ENCODE measurements around the gene GALNT18.

Gene GALNT18

DNA sequence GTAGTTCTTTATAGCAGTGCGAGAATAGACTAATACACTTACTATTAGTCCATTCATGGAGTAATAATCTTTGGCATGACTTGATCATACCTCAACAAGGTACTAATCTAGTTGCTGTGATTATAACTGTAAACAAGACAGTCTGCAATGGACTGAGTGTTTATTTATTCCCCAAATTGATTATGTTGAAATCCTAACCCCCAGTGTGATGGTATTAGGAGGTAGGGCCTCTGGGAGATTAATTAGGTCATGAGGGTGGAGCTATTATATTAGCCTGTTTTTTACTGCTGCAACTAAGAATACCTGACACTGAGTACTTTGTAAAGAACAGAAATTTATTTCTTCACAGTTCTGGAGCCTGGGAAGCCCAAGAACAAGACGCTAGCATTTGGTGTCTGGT lies 237.8 kb downstream of the GALNT18 start:
- H3K36me3 ChIP-seq (ENCODE audit: control insufficient read depth in 2 of 2, insufficient read depth in 1 of 2, low read length in 2 of 2) = no peaks in the 10 kb centered on the region
- H3K4me3 ChIP-seq (ENCODE audit: low read depth, low read length) = no peak overlapping the region
- peaks cover 3% of the 10 kb centered on the region; the same call in 1 of the 2 replicates for H3K4me1 ChIP-seq (ENCODE audit: control insufficient read depth, insufficient read depth, low read length)
- ChIA-PET CTCF (no interaction called here), POLR2A (no interaction called here)
- H3K9me3 ChIP-seq (ENCODE audit: control insufficient read depth, insufficient read depth, low read depth, low read length) = no peaks in the 10 kb centered on the region
- H3K27ac ChIP-seq (ENCODE audit: extremely low read depth, low read depth, low read length) = no peak overlapping the region
- no peak for TF ChIP-seq ZNF391 (tag by site-specific recombination; IDR thresholded peaks at IDR 0.05; ENCODE audit: borderline replicate concordance, low read depth)

DNA sequence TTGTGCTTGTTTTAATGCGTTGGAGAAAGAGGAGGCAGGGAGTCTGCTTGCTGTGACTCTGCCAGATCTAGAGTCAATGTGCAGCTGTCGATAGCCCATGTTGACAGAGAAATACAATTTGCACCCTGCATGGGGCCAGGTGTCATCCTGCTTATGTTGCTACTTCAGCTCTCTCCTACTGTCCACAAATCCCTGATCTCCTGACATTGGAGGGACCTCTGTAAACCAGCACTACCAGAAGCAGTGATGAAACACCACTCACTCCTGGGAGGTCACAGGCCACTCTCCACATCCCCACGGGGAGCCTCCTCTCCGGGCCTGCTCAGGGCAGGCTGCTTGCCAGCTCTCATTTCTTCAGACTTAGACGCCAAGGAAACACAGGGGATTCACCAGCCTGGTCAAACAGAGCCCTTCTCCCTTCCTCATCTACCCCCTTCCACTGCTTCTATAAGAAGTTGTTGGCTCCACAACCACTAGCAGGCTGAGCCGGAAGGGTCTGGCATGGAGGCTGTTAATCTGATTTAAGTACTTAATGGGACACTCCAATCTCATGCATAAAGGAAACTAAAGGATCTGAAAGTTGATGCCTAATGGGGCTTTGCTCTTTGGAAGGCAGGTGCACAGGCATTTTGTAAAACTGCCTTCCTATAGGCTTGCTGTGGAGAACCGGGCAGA lies 238.8 kb downstream of the GALNT18 start:
- H3K4me1 ChIP-seq (ENCODE audit: control insufficient read depth, insufficient read depth, low read length) = peaks cover 3% of the 10 kb centered on the region; the same call in 1 of the 2 replicates
- ChIA-PET POLR2A (no interaction called here), CTCF (interaction anchor here (1.1 kb wide), 1 partner anchor 17 kb away, joined by 3 read pairs; no protein-coding TSS in a partner anchor)
- peak; percentile 74 for TF ChIP-seq ZIC2 (tag by site-specific recombination; IDR thresholded peaks at IDR 0.05)
- no peak for TF ChIP-seq ZSCAN30 (tag by site-specific recombination; IDR thresholded peaks at IDR 0.05)
- H3K27ac ChIP-seq (ENCODE audit: extremely low read depth, low read depth, low read length) = no peak overlapping the region
- H3K4me3 ChIP-seq (ENCODE audit: low read depth, low read length) = no peak overlapping the region
- H3K9me3 ChIP-seq (ENCODE audit: control insufficient read depth, insufficient read depth, low read depth, low read length) = no peaks in the 10 kb centered on the region
- H3K36me3 ChIP-seq (ENCODE audit: control insufficient read depth in 2 of 2, insufficient read depth in 1 of 2, low read length in 2 of 2) = no peaks in the 10 kb centered on the region

DNA sequence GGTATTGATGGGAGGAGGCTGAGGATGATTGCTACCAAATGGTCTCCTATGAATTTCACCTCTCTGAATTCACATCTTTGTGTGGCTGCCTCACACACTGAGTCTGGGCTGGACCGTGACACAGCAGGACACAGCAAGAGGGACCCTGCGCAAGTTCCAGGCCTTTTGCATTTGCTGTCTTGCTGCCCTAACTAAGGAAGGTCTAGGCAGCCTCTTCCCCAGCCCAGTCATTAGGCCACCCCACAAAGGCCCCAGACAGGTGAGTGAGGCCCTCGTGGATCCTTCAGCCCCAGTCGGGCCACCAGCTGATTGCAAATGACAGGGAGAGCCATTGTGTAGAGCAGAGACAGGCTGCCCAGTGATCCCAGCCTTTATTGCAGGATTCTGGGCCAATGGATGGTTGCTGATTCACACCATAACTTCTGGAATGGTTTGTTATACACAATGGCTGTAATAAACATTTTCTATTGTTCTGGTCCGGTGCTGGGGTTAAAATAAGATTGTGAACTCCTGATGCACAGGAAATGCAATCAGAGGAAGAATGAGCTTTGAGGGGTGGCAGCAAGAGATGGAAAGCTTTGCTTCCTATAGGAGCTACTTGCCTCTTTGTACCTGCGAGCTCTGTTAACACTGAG lies 240.2 kb downstream of the GALNT18 start:
- CTCF ChIA-PET = no interaction called here
- TF ChIP-seq ZNF664 (tag by site-specific recombination; IDR thresholded peaks at IDR 0.05) (no peak), ZNF768 (tag by site-specific recombination; IDR thresholded peaks at IDR 0.05) (no peak), KLF9 (tag by site-specific recombination; IDR thresholded peaks at IDR 0.05; ENCODE audit: low read depth) (no peak), ZNF274 (IDR thresholded peaks at IDR 0.05; ENCODE audit: low read length) (no peak), ZNF274 (tag by site-specific recombination; IDR thresholded peaks at IDR 0.05; ENCODE audit: borderline replicate concordance) (no peak), ZNF114 (tag by site-specific recombination; IDR thresholded peaks at IDR 0.05) (no peak), ZNF211 (tag by site-specific recombination; IDR thresholded peaks at IDR 0.05; ENCODE audit: low read depth) (no peak), ZNF2 (tag by site-specific recombination; IDR thresholded peaks at IDR 0.05) (no peak), HOXC10 (CRISPR knock-in tag; IDR thresholded peaks at IDR 0.05) (no peak), GFI1B (tag by site-specific recombination; IDR thresholded peaks at IDR 0.05) (no peak), RBAK (tag by site-specific recombination; IDR thresholded peaks at IDR 0.05) (no peak), KLF10 (tag by site-specific recombination; IDR thresholded peaks at IDR 0.05) (no peak), ZNF623 (tag by site-specific recombination; IDR thresholded peaks at IDR 0.05) (no peak), ZNF366 (tag by site-specific recombination; conservative IDR thresholded peaks at IDR 0.05) (no peak), TRIM28 (IDR thresholded peaks at IDR 0.05; ENCODE audit: borderline replicate concordance, low read length) (no peak)
- TF ChIP-seq, protein P1, sequence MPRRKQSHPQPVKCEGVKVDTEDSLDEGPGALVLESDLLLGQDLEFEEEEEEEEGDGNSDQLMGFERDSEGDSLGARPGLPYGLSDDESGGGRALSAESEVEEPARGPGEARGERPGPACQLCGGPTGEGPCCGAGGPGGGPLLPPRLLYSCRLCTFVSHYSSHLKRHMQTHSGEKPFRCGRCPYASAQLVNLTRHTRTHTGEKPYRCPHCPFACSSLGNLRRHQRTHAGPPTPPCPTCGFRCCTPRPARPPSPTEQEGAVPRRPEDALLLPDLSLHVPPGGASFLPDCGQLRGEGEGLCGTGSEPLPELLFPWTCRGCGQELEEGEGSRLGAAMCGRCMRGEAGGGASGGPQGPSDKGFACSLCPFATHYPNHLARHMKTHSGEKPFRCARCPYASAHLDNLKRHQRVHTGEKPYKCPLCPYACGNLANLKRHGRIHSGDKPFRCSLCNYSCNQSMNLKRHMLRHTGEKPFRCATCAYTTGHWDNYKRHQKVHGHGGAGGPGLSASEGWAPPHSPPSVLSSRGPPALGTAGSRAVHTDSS (tag by site-specific recombination; IDR thresholded peaks at IDR 0.05) = no peak
- TF ChIP-seq, protein P2, sequence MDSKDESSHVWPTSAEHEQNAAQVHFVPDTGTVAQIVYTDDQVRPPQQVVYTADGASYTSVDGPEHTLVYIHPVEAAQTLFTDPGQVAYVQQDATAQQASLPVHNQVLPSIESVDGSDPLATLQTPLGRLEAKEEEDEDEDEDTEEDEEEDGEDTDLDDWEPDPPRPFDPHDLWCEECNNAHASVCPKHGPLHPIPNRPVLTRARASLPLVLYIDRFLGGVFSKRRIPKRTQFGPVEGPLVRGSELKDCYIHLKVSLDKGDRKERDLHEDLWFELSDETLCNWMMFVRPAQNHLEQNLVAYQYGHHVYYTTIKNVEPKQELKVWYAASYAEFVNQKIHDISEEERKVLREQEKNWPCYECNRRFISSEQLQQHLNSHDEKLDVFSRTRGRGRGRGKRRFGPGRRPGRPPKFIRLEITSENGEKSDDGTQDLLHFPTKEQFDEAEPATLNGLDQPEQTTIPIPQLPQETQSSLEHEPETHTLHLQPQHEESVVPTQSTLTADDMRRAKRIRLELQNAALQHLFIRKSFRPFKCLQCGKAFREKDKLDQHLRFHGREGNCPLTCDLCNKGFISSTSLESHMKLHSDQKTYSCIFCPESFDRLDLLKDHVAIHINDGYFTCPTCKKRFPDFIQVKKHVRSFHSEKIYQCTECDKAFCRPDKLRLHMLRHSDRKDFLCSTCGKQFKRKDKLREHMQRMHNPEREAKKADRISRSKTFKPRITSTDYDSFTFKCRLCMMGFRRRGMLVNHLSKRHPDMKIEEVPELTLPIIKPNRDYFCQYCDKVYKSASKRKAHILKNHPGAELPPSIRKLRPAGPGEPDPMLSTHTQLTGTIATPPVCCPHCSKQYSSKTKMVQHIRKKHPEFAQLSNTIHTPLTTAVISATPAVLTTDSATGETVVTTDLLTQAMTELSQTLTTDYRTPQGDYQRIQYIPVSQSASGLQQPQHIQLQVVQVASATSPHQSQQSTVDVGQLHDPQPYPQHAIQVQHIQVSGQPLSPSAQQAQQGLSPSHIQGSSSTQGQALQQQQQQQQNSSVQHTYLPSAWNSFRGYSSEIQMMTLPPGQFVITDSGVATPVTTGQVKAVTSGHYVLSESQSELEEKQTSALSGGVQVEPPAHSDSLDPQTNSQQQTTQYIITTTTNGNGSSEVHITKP (tag by site-specific recombination; IDR thresholded peaks at IDR 0.05) = no peak
- TF ChIP-seq, protein P3, sequence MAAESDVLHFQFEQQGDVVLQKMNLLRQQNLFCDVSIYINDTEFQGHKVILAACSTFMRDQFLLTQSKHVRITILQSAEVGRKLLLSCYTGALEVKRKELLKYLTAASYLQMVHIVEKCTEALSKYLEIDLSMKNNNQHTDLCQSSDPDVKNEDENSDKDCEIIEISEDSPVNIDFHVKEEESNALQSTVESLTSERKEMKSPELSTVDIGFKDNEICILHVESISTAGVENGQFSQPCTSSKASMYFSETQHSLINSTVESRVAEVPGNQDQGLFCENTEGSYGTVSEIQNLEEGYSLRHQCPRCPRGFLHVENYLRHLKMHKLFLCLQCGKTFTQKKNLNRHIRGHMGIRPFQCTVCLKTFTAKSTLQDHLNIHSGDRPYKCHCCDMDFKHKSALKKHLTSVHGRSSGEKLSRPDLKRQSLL (tag by site-specific recombination; IDR thresholded peaks at IDR 0.05) = no peak
- TF ChIP-seq, protein P4, sequence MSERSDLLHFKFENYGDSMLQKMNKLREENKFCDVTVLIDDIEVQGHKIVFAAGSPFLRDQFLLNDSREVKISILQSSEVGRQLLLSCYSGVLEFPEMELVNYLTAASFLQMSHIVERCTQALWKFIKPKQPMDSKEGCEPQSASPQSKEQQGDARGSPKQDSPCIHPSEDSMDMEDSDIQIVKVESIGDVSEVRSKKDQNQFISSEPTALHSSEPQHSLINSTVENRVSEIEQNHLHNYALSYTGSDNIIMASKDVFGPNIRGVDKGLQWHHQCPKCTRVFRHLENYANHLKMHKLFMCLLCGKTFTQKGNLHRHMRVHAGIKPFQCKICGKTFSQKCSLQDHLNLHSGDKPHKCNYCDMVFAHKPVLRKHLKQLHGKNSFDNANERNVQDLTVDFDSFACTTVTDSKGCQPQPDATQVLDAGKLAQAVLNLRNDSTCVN (tag by site-specific recombination; optimal IDR thresholded peaks at IDR 0.05) = no peak

More for the DNA sequence above, 240.2 kb downstream of the GALNT18 start:
- H3K4me3 ChIP-seq (ENCODE audit: low read depth, low read length) = no peak overlapping the region
- no peaks in the 10 kb centered on the region for H3K4me1 ChIP-seq (ENCODE audit: control insufficient read depth, insufficient read depth, low read length)
- no peaks in the 10 kb centered on the region for H3K36me3 ChIP-seq (ENCODE audit: control insufficient read depth in 2 of 2, insufficient read depth in 1 of 2, low read length in 2 of 2)
- no peaks in the 10 kb centered on the region for H3K9me3 ChIP-seq (ENCODE audit: control insufficient read depth, insufficient read depth, low read depth, low read length)
- POLR2A ChIA-PET = no interaction called here
- no peak overlapping the region for H3K27ac ChIP-seq (ENCODE audit: extremely low read depth, low read depth, low read length)
